HG03135 (cell line): ENCODE data around the gene BLVRA.
"Not testable (repeated sequence)": the region's sequence is repeated elsewhere in the genome, so short reads cannot be mapped to it uniquely, and the experiment has no call there.

Experiments
- ATAC-seq: cut with Tn5 transposase; IDR thresholded peaks from one replicate; pipeline ENCODE4 v1.9.1; 2021; ENCODE audit warnings: mild to moderate bottlenecking, moderate library complexity; ENCODE audit not compliant: unreplicated experiment

The BLVRA gene, protein sequence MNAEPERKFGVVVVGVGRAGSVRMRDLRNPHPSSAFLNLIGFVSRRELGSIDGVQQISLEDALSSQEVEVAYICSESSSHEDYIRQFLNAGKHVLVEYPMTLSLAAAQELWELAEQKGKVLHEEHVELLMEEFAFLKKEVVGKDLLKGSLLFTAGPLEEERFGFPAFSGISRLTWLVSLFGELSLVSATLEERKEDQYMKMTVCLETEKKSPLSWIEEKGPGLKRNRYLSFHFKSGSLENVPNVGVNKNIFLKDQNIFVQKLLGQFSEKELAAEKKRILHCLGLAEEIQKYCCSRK

DNA sequence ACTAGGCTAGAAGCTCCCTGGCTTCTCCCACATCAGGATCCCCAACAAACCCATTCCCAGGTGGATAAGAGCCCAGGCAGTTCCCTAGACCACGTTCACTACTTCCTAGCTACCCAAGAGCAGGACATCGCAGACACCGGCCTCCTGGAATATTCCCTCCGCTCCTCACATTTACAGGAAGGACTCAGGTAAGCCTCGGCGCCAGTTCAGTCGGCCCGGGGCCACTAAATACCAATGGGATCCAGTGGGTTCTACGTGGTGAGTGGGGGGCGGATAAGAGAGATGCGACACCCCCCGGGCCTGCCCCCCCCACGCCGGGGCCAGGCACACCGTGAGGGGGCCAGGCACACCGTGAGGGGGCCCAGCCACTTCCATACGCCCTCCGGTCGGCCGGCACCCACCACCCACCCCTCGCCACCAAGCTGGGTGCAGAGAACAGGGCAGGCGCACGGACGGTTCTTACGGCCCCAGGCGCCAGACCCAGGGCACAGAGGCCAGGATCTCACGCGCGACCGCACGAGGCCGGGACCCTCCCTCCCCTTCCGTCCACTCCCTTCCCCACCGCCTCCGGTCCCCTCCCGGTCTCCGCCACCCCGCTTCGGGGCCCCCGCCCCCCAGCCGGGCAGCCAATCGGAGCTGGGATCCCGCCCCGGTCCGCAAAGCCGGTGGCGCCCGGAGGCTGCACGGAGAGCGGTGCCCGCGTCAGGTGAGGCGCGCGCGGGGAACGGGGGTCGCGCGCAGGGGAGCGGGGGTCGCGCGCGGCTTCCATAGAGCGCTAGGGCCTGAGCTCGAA is at the start of gene BLVRA:
BLVRA (plus strand) TSS at position 652 of the 793 bp plus-strand sequence. CDS start 12,479 bp downstream, outside the sequence.
- ATAC-seq: peak; percentile 52

- ATAC-seq: no peak
Observed at GRCh38 chr7:43711503-43711902, 47.0 kb upstream of the BLVRA start.

DNA sequence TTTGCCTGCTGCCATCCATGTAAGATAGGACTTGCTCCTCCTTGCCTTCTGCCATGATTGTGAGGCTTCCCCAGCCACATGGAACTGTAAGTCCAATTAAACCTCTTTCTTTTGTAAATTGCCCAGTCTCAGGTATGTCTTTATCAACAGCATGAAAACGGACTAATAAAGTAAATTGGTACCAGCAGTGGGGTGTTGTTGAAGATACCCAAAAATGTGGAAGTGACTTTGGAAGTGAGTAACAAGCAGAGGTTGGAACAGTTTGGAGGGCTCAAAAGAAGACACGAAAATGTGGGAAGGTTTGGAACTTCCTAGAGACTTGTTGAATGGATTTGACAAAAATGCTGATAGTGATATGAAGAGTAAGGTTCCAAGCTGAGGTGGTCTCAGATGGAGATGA is 42.5 kb upstream of the BLVRA start:
- ATAC-seq: not testable (repeated sequence)

DNA sequence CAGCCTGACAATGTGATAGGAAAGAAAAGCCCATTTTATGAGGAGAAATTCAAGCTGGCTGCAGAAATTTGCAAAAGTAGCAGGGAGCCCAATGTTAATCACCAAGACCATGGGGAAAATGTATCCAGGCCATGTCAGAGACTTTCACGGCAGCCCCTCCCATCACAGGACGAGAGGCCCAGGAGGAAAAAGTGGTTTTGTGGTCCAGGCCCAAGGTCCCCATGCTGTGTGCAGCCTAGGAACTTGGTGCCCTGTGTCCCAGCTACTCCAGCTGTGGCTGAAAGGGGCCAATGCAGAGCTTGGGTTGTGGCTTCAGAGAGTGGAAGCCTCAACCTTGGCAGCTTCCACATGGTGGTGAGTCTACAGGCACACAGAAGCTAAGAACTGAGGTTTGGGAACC is 41.9 kb upstream of the BLVRA start:
- no peak for ATAC-seq

DNA sequence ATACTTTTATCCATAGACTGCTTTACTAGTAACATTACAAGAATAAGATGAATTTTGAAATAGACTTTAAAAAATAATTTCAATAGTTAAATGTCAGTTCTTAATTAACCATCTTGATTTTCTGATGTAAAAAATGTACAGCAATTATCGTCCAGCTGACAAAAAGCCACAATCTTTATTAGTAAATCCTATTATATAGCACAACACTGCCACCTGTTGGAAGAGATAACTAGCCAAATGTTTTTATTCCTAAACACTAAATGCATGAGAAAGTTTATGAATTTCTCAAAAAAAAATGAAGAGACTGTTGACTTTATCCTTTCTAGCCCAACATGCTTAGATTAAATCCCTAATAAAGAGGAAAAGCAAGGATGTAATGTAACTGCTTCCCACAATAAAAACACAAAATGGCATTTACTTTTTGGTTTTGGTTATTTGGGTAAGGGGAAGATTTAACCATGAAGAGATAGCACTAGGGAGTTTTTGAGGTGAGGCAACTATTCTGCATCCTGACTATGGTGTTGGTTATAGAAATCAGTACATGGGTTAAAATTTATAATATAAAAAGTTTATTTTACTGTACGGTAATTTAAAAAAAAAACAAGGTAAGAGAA is 37.2 kb upstream of the BLVRA start:
- ATAC-seq: no peak

DNA sequence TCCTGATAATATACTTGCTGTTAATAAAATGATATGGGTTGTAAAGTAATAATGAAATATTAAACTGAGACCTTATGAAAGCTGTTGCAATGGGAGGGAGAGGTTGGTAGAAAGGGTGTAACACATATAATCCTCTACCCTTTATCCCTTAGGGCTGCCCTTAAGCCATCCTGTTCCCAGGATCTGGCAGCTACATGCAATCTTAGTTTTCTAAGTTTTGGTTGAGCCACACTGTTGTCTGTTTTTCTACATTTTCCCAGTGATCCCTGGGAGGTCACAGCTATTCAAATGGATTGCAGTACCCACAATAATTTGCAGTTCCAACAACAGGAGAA is 35.5 kb upstream of the BLVRA start:
- no peak for ATAC-seq

DNA sequence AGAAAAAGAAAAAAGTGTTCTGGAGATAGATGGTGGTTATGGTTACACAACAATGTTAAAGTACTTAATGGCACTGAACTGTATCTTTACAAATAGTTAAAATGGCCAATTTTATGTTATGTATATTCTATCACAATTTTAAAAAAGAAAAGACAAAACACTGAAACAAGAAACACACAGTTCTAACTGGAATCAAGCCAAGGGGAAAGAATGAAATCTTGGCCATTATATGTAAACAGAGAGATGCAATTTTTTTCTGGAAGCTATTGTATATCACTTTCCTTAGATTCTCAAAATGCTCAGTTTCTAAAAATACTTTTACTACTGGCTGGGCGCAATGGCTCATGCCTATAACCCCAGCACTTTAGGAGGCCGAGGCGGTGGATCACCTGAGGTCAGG is 33.2 kb upstream of the BLVRA start:
- no peak for ATAC-seq

DNA sequence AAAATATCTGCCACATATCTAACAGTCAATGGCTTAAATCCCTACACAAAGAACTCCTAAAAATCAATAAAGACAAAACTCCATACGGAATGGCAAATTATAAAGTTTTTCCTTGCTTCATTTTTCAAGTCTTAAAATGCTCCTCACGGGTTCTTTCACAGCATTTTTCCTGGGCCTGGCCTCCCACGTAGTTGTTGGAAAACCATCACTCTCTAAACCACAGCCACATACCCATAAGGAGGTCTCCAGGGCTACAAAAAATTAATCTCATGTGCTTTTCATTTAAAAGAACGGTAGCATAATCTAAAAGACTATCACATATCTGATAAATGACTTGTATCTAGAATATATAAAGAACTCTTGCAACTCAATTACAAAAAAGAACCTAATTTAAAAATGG is 32.0 kb upstream of the BLVRA start:
- no peak for ATAC-seq

GRCh38 chr7:43727003-43727402 is 31.5 kb upstream of the BLVRA start:
- no peak for ATAC-seq

- ATAC-seq: no peak
Observed at GRCh38 chr7:43727494-43727893, 31.0 kb upstream of the BLVRA start.

GRCh38 chr7:43729214-43729923 is 29.1 kb upstream of the BLVRA start, which contains the start of gene COA1:
TSS of gene COA1 (minus strand) at chr7:43729523. CDS start at chr7:43648614, 80,909 bp downstream.
- peak; percentile 80 for ATAC-seq

DNA sequence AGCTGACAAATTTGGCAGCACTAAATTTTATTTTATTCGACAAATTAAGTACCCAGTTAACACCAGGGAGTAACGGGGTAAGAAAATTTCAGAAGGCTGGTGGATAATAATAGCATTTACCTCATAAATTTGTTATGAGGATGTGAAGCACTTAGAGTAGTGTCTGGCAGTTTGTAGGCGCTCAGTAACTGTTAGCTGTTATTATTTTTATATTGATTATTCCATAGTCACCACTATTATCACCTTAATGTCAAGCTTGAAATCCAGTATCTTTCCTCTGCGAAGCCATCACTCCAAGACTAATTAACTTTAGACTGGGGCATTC is 28.6 kb upstream of the BLVRA start:
- peak; percentile 17 for ATAC-seq

GRCh38 chr7:43731494-43731893 is 27.0 kb upstream of the BLVRA start:
- not testable (repeated sequence) for ATAC-seq

GRCh38 chr7:43734575-43735332 is 23.7 kb upstream of the BLVRA start:
- ATAC-seq: not testable (repeated sequence)

- ATAC-seq: no peak
Observed at GRCh38 chr7:43735403-43735801, 23.1 kb upstream of the BLVRA start.

- peak; percentile 66 for ATAC-seq
Observed at GRCh38 chr7:43735802-43736603, 22.5 kb upstream of the BLVRA start.

DNA sequence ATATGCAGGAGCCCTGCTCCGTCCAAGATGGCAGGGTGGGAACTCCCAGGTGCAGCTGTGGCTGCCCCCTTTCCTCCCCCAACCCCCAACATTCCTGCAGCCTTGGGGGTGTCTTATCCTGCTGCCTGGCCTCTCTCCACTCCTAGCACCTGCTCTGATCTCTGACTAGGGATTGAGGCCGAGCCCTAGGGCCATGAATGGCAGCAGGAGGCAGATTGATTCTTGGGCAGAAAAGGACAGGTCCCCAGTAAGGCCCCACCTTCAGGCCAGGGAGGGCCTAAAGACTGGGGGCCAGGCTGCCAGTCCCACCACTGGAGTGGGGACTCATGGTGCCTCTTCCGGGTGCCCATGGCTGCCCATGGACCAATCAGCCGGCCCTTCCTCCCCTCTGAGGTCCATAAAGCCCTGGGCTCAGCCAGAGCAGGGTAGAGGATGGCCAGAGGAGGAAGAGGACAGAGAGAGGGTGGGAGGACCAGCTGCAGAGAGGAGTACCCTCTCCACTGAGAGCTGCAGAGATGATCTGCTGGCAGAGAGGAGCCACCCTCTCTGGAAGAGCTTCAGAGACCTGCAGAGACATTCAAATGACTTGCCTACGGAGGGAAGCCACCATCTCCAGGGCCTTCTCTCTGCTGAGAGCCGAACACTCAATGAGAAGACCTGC is 20.9 kb upstream of the BLVRA start:
- no peak for ATAC-seq

GRCh38 chr7:43742692-43743091 is 15.8 kb upstream of the BLVRA start:
- ATAC-seq: no peak
